GM21529 (cell line): Measurements from ENCODE around the gene HNRNPA3.
"Not testable (repeated sequence)": the region's sequence is repeated elsewhere in the genome, so short reads cannot be mapped to it uniquely, and the experiment has no call there.

Source experiments
- ATAC-seq: cut with Tn5 transposase; IDR thresholded peaks from one replicate; pipeline ENCODE4 v1.9.1; 2021; ENCODE audit not compliant: unreplicated experiment

HNRNPA3 gene

DNA sequence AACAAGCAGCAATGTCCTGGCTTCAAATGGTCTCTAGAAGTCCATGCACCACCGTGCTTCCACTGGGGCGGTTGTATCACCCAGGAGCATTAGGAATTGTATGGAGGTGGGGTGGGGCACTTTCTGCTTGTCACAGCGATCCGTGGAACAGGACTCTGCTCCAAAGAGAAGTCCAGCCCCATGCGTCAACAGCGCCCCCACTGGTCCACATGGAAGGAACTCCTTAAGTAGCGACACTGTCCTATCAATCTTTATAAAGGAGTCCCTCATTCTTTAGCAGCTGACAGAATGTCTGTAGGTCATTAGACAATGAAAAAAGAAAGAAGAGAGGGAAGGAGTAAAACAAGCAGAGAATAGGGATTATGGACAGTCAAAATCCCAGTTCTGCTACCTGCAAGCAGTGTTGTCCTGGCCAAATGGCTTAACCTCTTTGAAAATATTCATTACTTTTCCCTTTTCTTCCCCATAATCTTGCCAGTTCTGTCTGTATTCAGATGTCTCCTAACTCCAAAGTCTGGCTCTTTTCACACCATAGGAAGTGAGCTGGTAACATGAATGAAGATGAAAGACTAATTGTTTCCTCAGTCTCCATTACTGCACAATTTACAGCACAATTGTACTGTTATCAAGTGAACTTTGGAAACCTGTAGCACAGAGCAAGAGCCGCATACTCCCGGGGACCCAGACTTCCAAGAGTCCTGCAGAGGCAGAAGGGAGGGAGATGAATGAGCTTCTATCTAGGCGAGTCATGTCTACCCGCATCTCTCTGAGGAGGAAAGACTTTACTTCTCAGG lies 42.0 kb downstream of the HNRNPA3 start:
- ATAC-seq, result no peak

DNA sequence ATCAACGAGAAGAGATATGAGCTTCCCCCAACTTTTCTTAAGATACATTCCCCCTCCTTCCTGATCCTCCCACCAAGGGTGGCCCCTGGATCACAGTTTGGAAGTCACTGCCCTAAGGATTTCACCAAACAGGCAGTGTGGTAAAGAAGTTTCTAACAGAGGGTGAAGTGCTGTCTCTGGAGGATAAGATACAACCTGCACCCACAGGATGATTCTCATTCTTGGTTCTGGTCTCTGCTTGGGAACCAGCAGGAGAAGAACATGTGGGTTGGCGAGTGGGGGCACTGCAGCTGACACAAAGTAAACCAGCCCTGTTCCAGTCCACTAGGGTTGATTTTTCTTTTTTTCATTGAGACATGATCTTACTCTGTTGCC lies 42.6 kb downstream of the HNRNPA3 start:
- no peak for ATAC-seq

DNA sequence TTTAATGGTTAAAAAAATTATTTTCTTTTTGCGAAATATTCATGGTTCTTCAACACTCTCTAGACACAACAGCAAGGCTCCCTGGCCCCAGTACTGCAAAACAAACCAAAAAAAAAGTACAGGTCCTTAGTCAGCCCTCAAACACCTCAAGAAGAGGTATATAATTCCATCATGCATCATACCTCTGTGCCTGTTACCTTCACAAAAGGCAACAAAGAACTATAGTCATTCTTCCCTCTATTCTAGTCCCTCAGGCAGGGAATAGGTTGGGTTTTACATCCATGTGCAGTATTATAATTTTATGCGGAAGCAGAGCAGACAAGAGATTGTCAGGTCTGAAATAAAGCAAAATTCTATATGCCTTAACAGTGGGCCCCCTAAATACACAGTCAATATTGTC lies 43.4 kb downstream of the HNRNPA3 start:
- no peak for ATAC-seq

DNA sequence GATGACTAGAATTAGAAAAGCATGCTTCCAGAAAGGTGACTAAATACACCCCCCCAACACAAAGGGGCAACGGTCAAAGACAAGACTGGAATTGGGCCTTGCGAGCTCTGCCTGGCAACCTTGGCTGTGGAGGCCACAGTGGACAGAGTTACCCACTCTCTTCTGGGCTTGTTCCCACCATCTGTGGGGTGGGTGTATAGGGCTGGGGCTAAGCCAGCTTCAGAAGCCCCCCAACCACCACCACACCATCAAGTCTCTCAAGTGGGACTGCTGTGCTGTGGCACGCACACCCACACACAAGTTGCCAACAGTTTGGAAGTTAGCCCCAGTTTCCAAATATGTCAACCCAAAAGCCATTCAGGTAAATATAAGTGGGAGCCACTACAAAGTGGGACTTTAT lies 44.1 kb downstream of the HNRNPA3 start:
- ATAC-seq, result no peak

DNA sequence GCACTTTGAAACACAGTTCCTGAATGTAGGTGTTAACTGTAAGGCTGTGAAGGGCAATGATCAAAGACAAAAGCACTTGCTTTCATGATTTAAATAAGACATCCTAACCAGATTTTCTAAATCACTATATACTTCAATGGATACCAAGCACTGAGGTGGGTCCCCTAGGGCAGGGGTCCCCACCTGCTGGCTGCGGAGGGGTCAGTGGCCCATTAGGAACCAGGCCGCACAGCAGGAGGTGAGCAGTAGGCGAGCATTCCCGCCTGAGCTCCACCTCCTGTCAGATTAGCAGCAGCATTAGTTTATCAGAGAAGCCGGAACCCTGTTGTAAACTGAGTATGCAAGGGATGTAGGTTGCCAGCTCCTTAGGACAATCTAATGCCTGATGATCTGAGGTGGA lies 44.9 kb downstream of the HNRNPA3 start:
- ATAC-seq, result no peak

DNA sequence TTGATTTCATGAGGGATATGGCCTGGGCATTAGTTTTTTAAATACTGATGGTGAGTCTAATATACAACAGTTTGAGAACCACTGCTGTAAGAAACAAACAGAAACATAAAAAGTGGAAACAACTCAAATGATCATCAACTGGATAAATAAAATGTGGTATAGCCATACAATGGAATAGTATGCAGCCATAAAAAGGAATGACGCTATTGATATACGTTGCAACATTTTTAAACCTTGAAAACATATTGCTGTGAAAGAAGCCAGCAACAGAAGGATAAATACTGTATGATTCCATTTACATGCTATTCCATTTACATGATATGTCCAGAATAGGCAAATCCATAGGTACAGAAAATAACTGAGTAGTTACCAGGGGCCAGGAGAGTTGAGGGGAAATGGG lies 45.5 kb downstream of the HNRNPA3 start:
- ATAC-seq, result no peak

DNA sequence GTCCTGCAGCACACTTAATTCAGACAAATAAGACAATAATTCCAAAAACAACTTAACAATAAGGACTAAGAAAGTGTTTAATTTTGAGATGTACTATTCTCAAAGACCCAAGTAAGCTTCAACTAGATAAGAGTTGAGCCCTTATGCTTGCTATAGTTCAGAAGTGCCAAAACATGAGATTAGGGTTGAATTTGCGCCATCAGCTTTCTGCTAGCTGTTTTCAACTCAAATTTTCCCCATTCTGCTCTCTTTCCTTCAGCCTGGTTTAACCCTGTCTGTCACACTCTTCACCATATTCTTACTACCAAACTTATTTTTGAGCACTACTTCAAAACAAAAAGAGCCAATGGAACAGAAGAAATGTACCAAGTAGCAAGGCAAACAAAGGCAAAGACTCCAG lies 47.8 kb downstream of the HNRNPA3 start:
- no peak for ATAC-seq

DNA sequence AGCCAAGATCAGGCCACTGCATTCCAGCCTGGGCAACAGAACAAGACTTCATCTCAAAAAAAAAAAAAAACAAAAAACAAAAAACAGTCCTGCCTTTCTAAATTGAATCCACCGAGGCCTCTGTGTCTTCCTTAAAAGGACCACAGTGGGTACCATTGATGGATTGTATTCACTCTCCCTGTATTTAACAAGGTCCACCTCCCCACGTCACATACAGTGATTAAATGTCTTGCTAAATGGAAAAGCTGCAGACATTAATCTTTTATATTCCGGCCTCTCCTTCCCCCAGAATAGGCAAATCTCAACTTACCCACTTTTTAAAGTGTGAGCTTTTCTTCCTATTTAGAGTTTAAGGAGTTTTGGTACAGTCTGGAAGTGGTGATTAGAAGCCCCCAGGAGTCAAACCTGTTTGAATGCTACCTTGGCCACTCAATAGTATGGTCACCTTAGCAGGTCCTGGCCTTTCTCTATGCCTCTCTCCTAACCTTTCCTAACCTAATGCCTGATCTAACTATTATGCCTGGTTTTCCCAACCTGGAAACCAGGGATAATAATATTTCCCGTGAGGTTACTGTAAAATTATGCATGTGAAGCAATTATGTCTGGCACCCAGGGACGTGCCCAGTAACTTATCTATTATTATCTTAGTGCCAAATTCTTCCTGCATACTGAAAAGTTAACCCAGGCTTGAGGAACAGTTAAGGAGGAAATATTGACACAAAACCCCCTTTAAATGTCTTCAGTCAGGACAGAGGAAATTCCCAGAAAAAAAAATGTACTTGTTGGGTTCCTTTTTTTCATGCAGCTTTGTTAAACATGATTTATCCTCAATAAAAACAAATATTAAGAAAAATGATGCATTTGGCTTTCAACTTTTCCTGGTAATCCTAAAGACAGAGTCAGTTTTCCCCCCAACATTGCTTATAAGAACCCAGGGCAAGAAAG lies 48.8 kb downstream of the HNRNPA3 start:
- ATAC-seq, result no peak

DNA sequence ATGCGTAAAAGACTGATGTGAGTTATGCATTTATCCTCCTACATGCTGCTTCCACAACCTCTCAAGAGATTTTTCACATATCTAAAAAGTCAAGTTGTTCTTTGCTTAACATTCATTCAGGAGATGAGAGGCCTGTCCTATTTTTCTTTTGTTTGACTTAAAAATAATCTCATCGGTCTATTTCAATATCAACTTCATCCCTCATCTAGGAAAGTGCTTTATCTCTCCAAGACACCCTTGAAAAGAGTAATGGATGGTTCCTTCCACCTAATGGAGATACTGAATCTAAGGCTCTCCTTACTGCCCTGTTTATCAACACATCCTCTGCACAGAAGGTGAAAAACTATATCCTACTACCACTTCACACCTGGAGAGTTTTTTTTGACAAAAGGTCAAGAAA lies 49.5 kb downstream of the HNRNPA3 start:
- no peak for ATAC-seq

DNA sequence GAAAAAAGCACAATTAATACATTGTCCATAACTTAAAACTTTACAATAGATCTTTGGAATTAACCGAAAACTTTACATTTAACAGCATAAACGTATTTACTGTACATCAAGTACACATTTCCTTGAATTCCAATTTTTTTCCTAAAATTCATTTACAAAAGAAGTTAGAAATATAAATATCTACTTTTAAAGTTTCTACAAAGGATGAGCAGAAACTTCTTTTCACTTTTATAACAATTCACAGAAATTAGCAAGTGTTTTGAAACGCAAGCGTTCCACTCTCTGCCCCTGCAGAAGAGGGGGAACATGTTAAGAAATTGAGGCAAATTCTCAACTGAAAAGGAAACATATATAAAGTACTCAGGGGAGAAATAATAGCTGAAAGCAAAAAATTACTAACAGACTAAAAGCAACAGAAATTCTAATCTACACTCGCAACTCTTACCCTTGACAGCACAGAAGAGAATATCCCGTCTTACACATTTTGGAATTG lies 50.4 kb downstream of the HNRNPA3 start:
- ATAC-seq, result no peak

DNA sequence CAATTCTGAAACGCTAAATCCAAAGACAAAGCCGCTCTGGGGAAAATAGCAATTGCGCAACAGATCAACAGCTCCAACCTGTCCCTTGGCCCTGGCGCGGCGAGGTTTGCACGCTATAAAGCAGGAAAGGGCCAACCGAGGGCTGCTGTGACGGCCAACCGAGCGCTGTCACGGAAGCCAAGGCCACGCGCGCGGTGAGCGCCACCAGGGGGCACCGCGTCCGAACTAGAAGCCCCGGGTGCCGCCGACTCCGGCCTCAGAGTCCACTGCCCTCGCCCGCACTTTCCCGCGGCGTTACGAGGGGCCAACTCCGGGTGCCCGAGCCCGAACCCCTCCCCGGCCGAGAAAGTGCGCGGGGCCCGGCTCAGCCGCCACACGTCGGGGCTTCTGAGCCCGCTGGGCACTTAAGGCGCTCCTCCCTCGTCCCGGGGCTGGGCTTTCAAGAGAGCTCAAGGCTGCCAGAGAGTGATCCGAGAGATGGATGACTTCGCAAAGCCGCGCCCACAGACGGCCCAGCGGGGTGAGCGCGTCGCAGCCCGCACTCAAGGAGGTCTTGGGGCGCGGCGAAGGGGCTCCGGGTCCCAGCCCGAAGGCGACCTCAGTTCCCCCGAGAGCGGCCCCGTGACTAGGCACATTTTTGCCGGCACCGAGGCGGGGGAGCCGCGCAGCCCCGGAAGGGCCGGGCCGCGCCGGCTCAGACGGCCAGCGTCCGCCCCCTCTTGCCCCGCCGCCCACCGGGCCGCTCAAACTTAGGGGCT lies 51.0 kb downstream of the HNRNPA3 start:
- peak; percentile 41 for ATAC-seq

DNA sequence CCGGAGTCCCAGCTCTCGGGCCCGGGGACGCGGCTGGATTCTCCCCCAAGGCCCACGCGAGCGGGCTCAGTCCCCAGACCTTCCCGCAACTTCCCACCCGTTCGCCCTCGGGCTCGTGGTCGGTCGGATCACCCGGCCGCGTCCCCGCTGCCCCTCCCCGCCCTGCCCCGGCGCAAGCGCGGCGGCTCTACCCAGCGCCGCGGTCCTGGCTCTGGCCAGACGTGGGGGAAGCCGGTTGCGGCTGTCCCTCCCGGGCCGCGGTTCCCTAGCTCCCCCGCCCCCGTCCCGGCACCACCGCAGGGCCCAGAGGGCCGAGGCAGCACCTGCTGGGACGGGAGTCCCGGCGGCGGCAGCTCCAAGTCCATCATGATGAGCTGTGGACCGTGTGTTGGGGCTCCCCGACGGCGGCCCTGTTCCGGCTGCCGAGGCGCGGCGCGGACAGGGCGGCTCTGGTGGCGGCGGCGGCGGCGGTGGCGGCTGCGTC lies 51.7 kb downstream of the HNRNPA3 start:
- peak; percentile 17 for ATAC-seq

DNA sequence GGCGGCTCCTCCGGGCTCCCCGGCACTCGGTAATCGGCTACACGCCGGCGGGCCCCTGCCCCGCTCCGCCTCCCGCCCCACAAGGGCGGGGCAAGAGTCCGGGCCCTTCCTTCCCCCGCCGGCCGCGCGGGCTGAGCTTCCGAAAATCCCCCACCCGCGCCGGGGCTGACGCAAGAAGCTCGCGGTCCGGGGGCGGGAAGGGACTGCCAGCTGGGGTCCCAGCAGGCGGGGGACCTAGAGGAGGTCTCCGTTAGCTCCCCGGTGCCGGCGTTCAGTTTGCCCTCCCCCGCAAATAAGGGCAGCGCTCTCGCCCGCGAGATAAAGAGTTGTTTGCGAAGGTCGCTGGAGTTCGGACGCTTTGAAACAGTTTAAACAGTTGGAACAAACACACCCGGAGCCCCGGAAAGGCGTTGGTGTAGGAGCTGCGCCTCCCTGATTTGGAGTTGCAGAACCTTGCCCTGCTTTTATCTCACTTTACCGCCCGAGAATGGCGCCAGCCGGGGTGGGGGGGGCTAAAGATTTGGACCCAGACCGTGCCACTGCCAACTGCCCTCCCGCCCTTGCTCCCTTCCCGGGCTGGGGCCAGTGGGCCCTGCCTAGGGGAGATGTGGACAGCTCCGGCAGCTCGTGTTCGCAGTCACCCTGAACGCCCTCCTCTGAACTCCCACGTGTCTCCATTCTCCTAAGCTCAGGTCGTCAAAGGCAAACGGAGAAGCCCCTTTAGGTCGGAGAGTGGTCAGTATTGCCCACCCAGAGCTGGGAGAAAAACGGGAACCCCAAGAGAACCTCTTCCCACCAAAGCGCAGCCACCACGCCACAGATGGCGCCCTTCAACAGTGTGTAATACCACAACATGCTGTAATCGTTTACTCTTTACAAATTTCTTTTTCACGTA lies 52.3 kb downstream of the HNRNPA3 start, which contains the start of gene NFE2L2:
TSS of gene NFE2L2 (minus strand) at position 35 of the 895 bp plus-strand sequence. CDS start 151 bp downstream, outside the sequence.
- ATAC-seq, result peak; percentile 57

DNA sequence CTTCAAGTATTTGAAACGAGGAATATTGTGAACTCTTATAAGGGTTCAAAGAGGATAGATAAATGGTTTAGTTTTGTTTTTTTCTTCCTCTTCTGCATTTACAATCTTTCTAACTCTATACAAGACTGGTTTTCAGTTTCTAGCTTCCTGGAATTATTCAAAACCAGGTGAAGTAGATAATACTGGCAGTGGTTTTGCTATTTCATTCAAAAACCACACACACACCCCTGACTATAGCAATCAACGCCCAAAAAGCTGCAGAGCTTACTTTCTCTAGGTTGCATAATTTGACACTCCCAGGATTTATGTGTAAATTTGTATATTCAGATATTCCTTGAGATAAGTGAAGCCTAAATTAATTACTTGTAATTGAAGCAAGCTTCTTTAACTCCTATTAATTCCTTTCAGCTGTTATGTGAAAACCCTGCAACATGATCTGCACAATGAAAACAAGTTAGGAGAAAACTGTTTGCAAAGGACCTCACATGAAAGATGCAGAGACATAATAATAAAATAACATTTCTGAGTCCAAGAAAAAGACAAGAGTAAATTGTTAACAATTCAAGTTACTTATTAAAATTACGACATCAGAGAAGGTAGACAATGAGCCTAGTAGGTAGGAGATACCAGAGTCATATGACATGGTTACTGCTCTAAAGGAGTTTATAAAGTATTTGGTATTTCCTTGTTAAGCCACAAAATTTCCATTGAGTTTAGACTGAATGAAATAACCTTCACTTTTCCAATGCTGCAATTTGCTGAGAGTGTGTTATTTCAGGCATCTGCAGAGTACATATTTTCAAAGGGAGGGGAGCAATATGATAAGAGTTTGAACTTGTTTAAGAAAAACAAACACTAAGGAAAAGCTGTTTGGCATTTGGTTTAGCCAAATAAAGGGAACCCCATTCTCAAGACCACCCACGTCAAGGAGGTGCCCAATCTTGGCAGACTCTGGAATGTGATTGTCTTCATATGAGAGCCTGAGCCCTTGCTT lies 53.5 kb downstream of the HNRNPA3 start:
- peak; percentile 24 for ATAC-seq

DNA sequence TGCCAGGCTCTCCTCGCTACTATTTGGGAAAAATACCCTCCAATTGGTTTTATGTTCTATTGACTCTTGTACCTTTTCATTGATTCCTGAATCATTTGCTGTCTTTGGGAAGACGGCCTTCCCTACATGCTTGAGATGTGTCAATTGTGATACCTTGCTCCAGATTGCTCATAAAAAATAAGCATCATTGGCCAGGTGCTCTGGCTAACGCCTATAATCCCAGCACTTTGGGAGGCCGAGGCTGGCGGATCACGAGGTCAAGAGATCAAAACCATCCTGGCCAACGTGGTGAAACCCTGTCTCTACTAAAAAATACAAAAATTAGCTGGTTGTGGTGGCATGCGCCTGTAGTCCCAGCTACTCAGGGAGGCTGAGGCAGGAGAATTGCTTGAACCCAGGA lies 54.4 kb downstream of the HNRNPA3 start:
- ATAC-seq, result not testable (repeated sequence)

DNA sequence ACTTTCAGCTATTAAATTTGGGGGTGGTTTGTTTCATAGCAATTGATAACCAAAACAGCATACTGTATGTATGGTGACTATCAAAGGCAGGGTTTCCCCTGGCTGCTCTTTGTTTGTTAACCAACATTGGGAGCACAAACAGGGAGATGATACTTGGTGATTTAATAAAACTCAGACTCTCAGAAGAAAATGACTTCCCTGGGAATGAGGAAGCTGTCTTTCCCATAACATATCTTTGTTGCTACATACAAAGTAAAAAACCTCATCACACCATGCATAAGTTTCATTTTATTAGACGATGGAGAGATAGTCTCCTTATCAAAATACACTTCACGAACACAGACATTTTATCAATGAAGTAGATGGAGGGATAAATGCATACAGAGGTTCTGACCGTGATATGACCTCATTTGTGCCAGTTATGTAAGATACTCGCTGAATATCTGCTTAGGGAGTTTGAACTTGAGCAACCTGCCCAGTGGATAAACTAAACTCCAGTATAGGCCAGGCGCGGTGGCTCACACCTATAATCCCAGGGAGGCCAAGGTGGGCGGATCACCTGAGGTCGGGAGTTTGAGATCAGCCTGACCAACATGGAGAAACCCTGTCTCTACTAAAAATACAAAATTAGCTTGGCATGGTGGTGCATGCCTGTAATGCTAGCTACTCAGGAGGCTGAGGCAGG lies 55.7 kb downstream of the HNRNPA3 start:
- no peak for ATAC-seq

DNA sequence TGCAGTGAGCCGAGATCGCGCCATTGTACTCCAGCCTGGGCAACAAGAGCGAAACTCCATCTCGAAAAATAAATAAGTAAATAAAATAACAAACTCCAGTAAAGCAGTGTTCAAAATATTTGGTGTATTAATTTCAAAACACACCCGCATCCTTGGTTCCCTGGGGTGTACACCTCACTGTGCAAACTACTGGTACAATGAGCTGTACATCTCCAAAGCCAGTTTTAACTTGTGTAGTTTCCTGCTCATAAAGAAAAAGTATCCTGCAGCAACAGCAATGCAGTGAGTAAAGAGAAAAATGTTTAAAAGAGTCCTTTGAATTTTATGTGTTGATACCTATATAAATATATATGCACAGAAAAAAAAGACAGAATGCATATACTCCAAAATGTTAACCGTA lies 56.3 kb downstream of the HNRNPA3 start:
- ATAC-seq, result no peak

DNA sequence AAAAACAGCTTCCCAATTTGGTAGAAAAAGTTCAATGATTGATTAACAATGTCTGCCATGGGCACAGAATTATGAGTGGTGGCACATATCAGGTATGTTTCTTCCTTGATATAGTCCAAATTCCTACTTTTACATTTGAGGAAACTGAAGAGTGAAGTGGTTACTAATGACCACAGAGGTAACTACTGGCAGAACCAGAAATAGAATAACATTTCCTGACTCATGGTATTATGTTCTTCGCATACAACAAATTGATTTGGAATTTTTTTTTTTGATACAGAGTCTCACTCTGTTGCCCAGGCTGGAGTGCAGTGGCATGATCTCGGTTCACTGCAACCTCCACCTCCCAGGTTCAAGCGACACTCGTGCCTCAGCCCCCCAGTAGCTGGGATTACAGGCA lies 57.9 kb downstream of the HNRNPA3 start:
- ATAC-seq, result no peak
